ES-I3 (cell line): Measurements from ENCODE around the gene SCN2B.
A peak's percentile ranks its signal among the peaks of the same experiment; 100 is the strongest.

Experiments used
- H3K36me3 ChIP-seq: 2 replicates; pipeline ENCODE4 v1.6.1; 2013; ENCODE audit warnings: mild to moderate bottlenecking, low read length, control low read depth, moderate library complexity; ENCODE audit not compliant: insufficient read depth
- H3K4me1 ChIP-seq: 2 replicates; pipeline ENCODE4 v1.6.1; 2013; ENCODE audit warnings: mild to moderate bottlenecking, control low read depth, low read length; ENCODE audit not compliant: insufficient read depth
- H3K9ac ChIP-seq: 2 replicates; pipeline ENCODE4 v1.6.1; 2013; ENCODE audit warnings: low read depth, mild to moderate bottlenecking, low read length, moderate library complexity
- H3K9me3 ChIP-seq: 2 replicates; pipeline ENCODE4 v1.6.1; 2013; ENCODE audit warnings: mild to moderate bottlenecking, low read length, moderate library complexity; ENCODE audit not compliant: control insufficient read depth, insufficient read depth

The SCN2B gene

GRCh38 chr11:118146554-118146953, 29.9 kb downstream of the SCN2B start:
- Histone ChIP-seq H3K36me3 (no peaks in the 10 kb centered on the region), H3K4me1 (peaks cover 6% of the 10 kb centered on the region), H3K9me3 (no peaks in the 10 kb centered on the region), H3K9ac (peak overlapping the region; percentile 61; the same call in 1 of the 2 replicates)

GRCh38 chr11:118145285-118146227, 30.9 kb downstream of the SCN2B start:
- Histone ChIP-seq H3K9ac (peak overlapping the region; percentile 61; the same call in 1 of the 2 replicates), H3K4me1 (peaks cover 6% of the 10 kb centered on the region), H3K9me3 (no peaks in the 10 kb centered on the region), H3K36me3 (no peaks in the 10 kb centered on the region)

- H3K36me3 ChIP-seq: no peaks in the 10 kb centered on the region
- no peak overlapping the region for H3K9ac ChIP-seq
- H3K9me3 ChIP-seq: no peaks in the 10 kb centered on the region
- H3K4me1 ChIP-seq: peaks cover 6% of the 10 kb centered on the region
Measured at GRCh38 chr11:118144301-118145268, 31.9 kb downstream of the SCN2B start.

GRCh38 chr11:118143661-118144185, 32.7 kb downstream of the SCN2B start:
- H3K9me3 ChIP-seq: no peaks in the 10 kb centered on the region
- no peaks in the 10 kb centered on the region for H3K36me3 ChIP-seq
- peaks cover 9% of the 10 kb centered on the region for H3K4me1 ChIP-seq
- H3K9ac ChIP-seq: no peak overlapping the region

GRCh38 chr11:118142809-118143208, 33.6 kb downstream of the SCN2B start:
- H3K9ac ChIP-seq: peak overlapping the region; percentile 3; the same call in 1 of the 2 replicates
- H3K4me1 ChIP-seq: peaks cover 9% of the 10 kb centered on the region
- no peaks in the 10 kb centered on the region for H3K9me3 ChIP-seq
- no peaks in the 10 kb centered on the region for H3K36me3 ChIP-seq

- peaks cover 3% of the 10 kb centered on the region; the same call in 1 of the 2 replicates for H3K4me1 ChIP-seq
- no peaks in the 10 kb centered on the region for H3K36me3 ChIP-seq
- H3K9me3 ChIP-seq: no peaks in the 10 kb centered on the region
- H3K9ac ChIP-seq: no peak overlapping the region
Measured at GRCh38 chr11:118142081-118142480, 34.4 kb downstream of the SCN2B start.

GRCh38 chr11:118139578-118139977, 36.9 kb downstream of the SCN2B start:
- H3K9ac ChIP-seq: no peak overlapping the region
- peaks cover 3% of the 10 kb centered on the region; the same call in 1 of the 2 replicates for H3K4me1 ChIP-seq
- H3K36me3 ChIP-seq: no peaks in the 10 kb centered on the region
- no peaks in the 10 kb centered on the region for H3K9me3 ChIP-seq

GRCh38 chr11:118138839-118139420, 37.5 kb downstream of the SCN2B start:
- H3K4me1 ChIP-seq: peaks cover 3% of the 10 kb centered on the region; the same call in 1 of the 2 replicates
- no peaks in the 10 kb centered on the region for H3K36me3 ChIP-seq
- no peak overlapping the region for H3K9ac ChIP-seq
- no peaks in the 10 kb centered on the region for H3K9me3 ChIP-seq

- H3K36me3 ChIP-seq: no peaks in the 10 kb centered on the region
- no peak overlapping the region for H3K9ac ChIP-seq
- H3K4me1 ChIP-seq: peaks cover 3% of the 10 kb centered on the region; the same call in 1 of the 2 replicates
- H3K9me3 ChIP-seq: no peaks in the 10 kb centered on the region
Measured at GRCh38 chr11:118136801-118137200, 39.6 kb downstream of the SCN2B start.

- H3K4me1 ChIP-seq: peaks cover 3% of the 10 kb centered on the region; the same call in 1 of the 2 replicates
- H3K9me3 ChIP-seq: no peaks in the 10 kb centered on the region
- no peak overlapping the region for H3K9ac ChIP-seq
Measured at GRCh38 chr11:118136341-118136740, 40.1 kb downstream of the SCN2B start.

GRCh38 chr11:118135796-118136165, 40.7 kb downstream of the SCN2B start:
- H3K4me1 ChIP-seq: peaks cover 3% of the 10 kb centered on the region; the same call in 1 of the 2 replicates
- no peaks in the 10 kb centered on the region for H3K9me3 ChIP-seq
- no peaks in the 10 kb centered on the region for H3K36me3 ChIP-seq
- H3K9ac ChIP-seq: no peak overlapping the region

More at GRCh38 chr11:118136341-118136740, 40.1 kb downstream of the SCN2B start:
- H3K36me3 ChIP-seq: no peaks in the 10 kb centered on the region

- Histone ChIP-seq H3K4me1 (peaks cover 3% of the 10 kb centered on the region; the same call in 1 of the 2 replicates), H3K9me3 (no peaks in the 10 kb centered on the region), H3K9ac (no peak overlapping the region), H3K36me3 (no peaks in the 10 kb centered on the region)
Measured at GRCh38 chr11:118135051-118135795, 41.2 kb downstream of the SCN2B start.

GRCh38 chr11:118133816-118134215, 42.6 kb downstream of the SCN2B start:
- peaks cover 7% of the 10 kb centered on the region; the same call in 1 of the 2 replicates for H3K4me1 ChIP-seq
- no peaks in the 10 kb centered on the region for H3K9me3 ChIP-seq
- H3K9ac ChIP-seq: no peak overlapping the region
- no peaks in the 10 kb centered on the region for H3K36me3 ChIP-seq
